ENCODE results near the gene PKP4. TPM values are rescaled to one million over a fixed set of nuclear protein-coding genes. Genes with fewer than 3 reads are reported as not detected.

PKP4 gene
- total and polyA plus RNA-seq, 9 of the 15 experiments (the other 6 are each of a cell fraction or from before 2014, with no cell fraction given): 24.6 to 99.1 (median 74.0) TPM

DNA sequence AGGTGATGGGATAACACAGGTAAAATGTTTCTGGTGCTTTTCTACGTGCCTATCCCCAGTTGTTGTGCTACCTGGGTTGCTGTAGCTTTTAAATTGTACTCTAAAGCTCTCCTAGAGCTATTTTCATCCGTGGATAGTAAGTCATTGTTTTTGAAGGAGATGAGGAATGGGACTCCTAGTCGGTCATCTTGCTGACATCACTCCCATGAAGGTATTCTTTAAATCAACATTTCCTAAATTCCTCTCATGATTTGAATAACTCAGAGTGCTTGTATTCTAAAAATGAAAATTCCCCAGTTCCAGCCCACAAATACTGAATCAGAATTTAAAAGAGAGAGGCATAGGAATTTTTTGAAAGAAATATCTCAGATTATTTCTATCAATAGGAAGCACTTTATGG, 44.5 kb upstream of the PKP4 start:
- no peak for DNase-seq (ENCODE audit: extremely low read depth in 1 of 4, low spot score in 3 of 4)
- Histone ChIP-seq H3K27ac (ENCODE audit: extremely low read depth, low read depth, low read length) (no peak overlapping the region), H3K79me2 (ENCODE audit: control insufficient read depth, insufficient read depth, low read length) (no peaks in the 10 kb centered on the region), H2AFZ (ENCODE audit: low read depth, low read length) (no peak overlapping the region), H3K9me3 (replicated peaks; ENCODE audit: control insufficient read depth, insufficient read depth, low read depth, low read length) (no peaks in the 10 kb centered on the region), H3K27me3 (ENCODE audit: control insufficient read depth in 2 of 2, insufficient read depth in 2 of 2, low read length in 2 of 2) (no peaks in the 10 kb centered on the region), H3K4me2 (ENCODE audit: insufficient read depth, low read length) (no peak overlapping the region), H4K20me1 (replicated peaks; ENCODE audit: control insufficient read depth, insufficient read depth, low read length) (no peaks in the 10 kb centered on the region), H3K36me3 (ENCODE audit: control insufficient read depth, insufficient read depth, low read length) (no peaks in the 10 kb centered on the region), H3K4me1 (replicated peaks in 1 of 2; ENCODE audit: control insufficient read depth in 2 of 2, insufficient read depth in 2 of 2, low read length in 2 of 2) (no peaks in the 10 kb centered on the region), H3K9ac (ENCODE audit: insufficient read depth in 1 of 2, low read depth in 2 of 2, low read length in 2 of 2) (no peak overlapping the region), H3K4me3 (no peak overlapping the region), H3K9me1 (ENCODE audit: control insufficient read depth, insufficient read depth, low read length) (no peaks in the 10 kb centered on the region)
- BruUV-seq (replicated peaks): no TSS peak
- CTCF ChIA-PET (ENCODE audit: low intra/inter-chr PET ratio): no interaction called here
- WGBS (ENCODE audit: insufficient coverage, low coverage, missing lambda C conversion rate): 2% methylated on average over 3 of the region's 3 CpGs
- no peak for FAIRE-seq
- TF ChIP-seq ZNF347 (CRISPR knock-in tag; IDR thresholded peaks at IDR 0.05; ENCODE audit: low read depth) (no peak), ZNF764 (CRISPR knock-in tag; IDR thresholded peaks at IDR 0.05; ENCODE audit: low read depth) (no peak), KLF6 (CRISPR knock-in tag; IDR thresholded peaks at IDR 0.05; ENCODE audit: borderline replicate concordance) (no peak), ZNF584 (CRISPR knock-in tag; IDR thresholded peaks at IDR 0.05; ENCODE audit: low read depth) (no peak), SIRT6 (IDR thresholded peaks at IDR 0.05; ENCODE audit: low read depth, low read length) (no peak), GATAD2B (IDR thresholded peaks at IDR 0.05; ENCODE audit: borderline replicate concordance) (no peak), FOXM1 (IDR thresholded peaks at IDR 0.05; ENCODE audit: low read depth) (no peak), FOXM1 (CRISPR knock-in tag; IDR thresholded peaks at IDR 0.05; ENCODE audit: low read depth) (no peak), BACH1 (tag; IDR thresholded peaks at IDR 0.05) (no peak), ZNF282 (CRISPR knock-in tag; IDR thresholded peaks at IDR 0.05) (no peak), PTRF (tag; IDR thresholded peaks at IDR 0.05) (no peak), STAG1 (CRISPR knock-in tag; IDR thresholded peaks at IDR 0.05; ENCODE audit: borderline replicate concordance) (no peak)
- TF ChIP-seq, protein P1, sequence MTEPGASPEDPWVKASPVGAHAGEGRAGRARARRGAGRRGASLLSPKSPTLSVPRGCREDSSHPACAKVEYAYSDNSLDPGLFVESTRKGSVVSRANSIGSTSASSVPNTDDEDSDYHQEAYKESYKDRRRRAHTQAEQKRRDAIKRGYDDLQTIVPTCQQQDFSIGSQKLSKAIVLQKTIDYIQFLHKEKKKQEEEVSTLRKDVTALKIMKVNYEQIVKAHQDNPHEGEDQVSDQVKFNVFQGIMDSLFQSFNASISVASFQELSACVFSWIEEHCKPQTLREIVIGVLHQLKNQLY (CRISPR knock-in tag; conservative IDR thresholded peaks at IDR 0.05): no peak
- TF ChIP-seq, protein P2, sequence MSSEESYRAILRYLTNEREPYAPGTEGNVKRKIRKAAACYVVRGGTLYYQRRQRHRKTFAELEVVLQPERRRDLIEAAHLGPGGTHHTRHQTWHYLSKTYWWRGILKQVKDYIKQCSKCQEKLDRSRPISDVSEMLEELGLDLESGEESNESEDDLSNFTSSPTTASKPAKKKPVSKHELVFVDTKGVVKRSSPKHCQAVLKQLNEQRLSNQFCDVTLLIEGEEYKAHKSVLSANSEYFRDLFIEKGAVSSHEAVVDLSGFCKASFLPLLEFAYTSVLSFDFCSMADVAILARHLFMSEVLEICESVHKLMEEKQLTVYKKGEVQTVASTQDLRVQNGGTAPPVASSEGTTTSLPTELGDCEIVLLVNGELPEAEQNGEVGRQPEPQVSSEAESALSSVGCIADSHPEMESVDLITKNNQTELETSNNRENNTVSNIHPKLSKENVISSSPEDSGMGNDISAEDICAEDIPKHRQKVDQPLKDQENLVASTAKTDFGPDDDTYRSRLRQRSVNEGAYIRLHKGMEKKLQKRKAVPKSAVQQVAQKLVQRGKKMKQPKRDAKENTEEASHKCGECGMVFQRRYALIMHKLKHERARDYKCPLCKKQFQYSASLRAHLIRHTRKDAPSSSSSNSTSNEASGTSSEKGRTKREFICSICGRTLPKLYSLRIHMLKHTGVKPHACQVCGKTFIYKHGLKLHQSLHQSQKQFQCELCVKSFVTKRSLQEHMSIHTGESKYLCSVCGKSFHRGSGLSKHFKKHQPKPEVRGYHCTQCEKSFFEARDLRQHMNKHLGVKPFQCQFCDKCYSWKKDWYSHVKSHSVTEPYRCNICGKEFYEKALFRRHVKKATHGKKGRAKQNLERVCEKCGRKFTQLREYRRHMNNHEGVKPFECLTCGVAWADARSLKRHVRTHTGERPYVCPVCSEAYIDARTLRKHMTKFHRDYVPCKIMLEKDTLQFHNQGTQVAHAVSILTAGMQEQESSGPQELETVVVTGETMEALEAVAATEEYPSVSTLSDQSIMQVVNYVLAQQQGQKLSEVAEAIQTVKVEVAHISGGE (CRISPR knock-in tag; IDR thresholded peaks at IDR 0.05): no peak
- TF ChIP-seq, protein P3, sequence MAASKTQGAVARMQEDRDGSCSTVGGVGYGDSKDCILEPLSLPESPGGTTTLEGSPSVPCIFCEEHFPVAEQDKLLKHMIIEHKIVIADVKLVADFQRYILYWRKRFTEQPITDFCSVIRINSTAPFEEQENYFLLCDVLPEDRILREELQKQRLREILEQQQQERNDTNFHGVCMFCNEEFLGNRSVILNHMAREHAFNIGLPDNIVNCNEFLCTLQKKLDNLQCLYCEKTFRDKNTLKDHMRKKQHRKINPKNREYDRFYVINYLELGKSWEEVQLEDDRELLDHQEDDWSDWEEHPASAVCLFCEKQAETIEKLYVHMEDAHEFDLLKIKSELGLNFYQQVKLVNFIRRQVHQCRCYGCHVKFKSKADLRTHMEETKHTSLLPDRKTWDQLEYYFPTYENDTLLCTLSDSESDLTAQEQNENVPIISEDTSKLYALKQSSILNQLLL (CRISPR knock-in tag; IDR thresholded peaks at IDR 0.05; ENCODE audit: borderline replicate concordance): no peak
- POLR2A ChIA-PET: no interaction called here
- intact Hi-C loops (cut with micrococcal nuclease) (no loop called here), in situ Hi-C loops (cut with MboI) (no loop called here)
- no peak for ATAC-seq
